Endodermal cell (in vitro differentiated cells): ENCODE results near the gene PPIL6. TPM values are rescaled to one million over a fixed set of nuclear protein-coding genes. Genes with fewer than 3 reads are reported as not detected.

Source experiments
- DNase-seq: peaks from one replicate; pipeline ENCODE4 v3.0.0-alpha.2; 2017
- H3K27ac ChIP-seq: 2 replicates; pipeline ENCODE4 v1.5.1; 2013; ENCODE audit warnings: mild to moderate bottlenecking, low read depth, low read length, moderate library complexity
- H3K27me3 ChIP-seq: 2 replicates; pipeline ENCODE4 v1.6.1; 2013; ENCODE audit warnings: mild to moderate bottlenecking, low read length, moderate library complexity; ENCODE audit not compliant: insufficient read depth, control insufficient read depth, poor library complexity, severe bottlenecking
- H3K36me3 ChIP-seq: 2 replicates; pipeline ENCODE4 v1.7.0; 2013; ENCODE audit warnings: mild to moderate bottlenecking, low read length, moderate library complexity; ENCODE audit not compliant: control insufficient read depth, insufficient read depth
- H3K4me1 ChIP-seq: one replicate; pipeline ENCODE4 v1.7.0; 2013; ENCODE audit warnings: low read length; ENCODE audit not compliant: control insufficient read depth, insufficient read depth
- H3K4me3 ChIP-seq: 2 replicates; pipeline ENCODE4 v1.5.1; 2013; ENCODE audit warnings: mild to moderate bottlenecking, low read length, moderate library complexity
- H3K9ac ChIP-seq: 2 replicates; pipeline ENCODE4 v1.6.1; 2013; ENCODE audit warnings: mild to moderate bottlenecking, low read length, moderate library complexity; ENCODE audit not compliant: poor library complexity, severe bottlenecking; ENCODE audit errors: extremely low read depth
- H3K9me3 ChIP-seq: 2 replicates; pipeline ENCODE4 v1.6.1; 2013; ENCODE audit warnings: mild to moderate bottlenecking, low read length, moderate library complexity; ENCODE audit not compliant: control insufficient read depth
- H3K27ac Mint-ChIP-seq: 2 replicates; pipeline ENCODE4 v1.8.0; 2020; ENCODE audit warnings: mixed read lengths
- H3K27me3 Mint-ChIP-seq: 2 replicates; pipeline ENCODE4 v1.8.0; 2021; ENCODE audit warnings: mild to moderate bottlenecking, mixed read lengths; ENCODE audit not compliant: insufficient read depth
- H3K36me3 Mint-ChIP-seq: 2 replicates; pipeline ENCODE4 v1.8.0; 2020; ENCODE audit warnings: low read depth, mixed read lengths
- H3K4me1 Mint-ChIP-seq: 2 replicates; pipeline ENCODE4 v1.8.0; 2020; ENCODE audit warnings: mixed read lengths
- H3K4me3 Mint-ChIP-seq: 2 replicates; pipeline ENCODE4 v1.8.0; 2020; ENCODE audit warnings: mild to moderate bottlenecking, moderate library complexity, mixed read lengths
- H3K9me3 Mint-ChIP-seq: 2 replicates; pipeline ENCODE4 v1.8.0; 2020; ENCODE audit warnings: mild to moderate bottlenecking, mixed read lengths
- CTCF ChIP-seq: fragments of 200-600 bp; sonication (generic); conservative IDR thresholded peaks from 2 replicates; pipeline ENCODE4 v1.5.0; 2021; ENCODE audit warnings: antibody characterized with exemption, mild to moderate bottlenecking
- WGBS, 2 experiments: methylation state at CpG; one replicate each; pipeline versions ENCODE4 v1.1.5 to v1.1.7; 2013; ENCODE audit warnings: missing lambda C conversion rate in 2 of 2, mixed read lengths in 1 of 2; ENCODE audit not compliant: insufficient coverage in 1 of 2, insufficient read length in 1 of 2; 5-methylcytosine and 5-hydroxymethylcytosine counted together
- total RNA-seq, 2 donors: library from RNA; stranded (reverse); fragmentation: NEBNext Ultra II Directional in 1 of 2; extraction: Animal tissue kit (Norgen Biotek cat#: 25700) in 1 of 2; gene quantifications; 2 replicates in 1 of 2; 3 replicates in 1 of 2; pipeline ENCODE4 v1.2.1, GENCODE V29; 2021

Gene PPIL6
- total RNA-seq, 2 donors from 2014 or later = 2.2 to 2.9 TPM

GRCh38 chr6:109363753-109364152 lies 76.7 kb downstream of the PPIL6 start:
- H3K9ac ChIP-seq = no peak overlapping the region
- Mint-ChIP-seq H3K27ac (no peak overlapping the region), H3K27me3 (no peaks in the 10 kb centered on the region), H3K9me3 (peaks cover 13% of the 10 kb centered on the region), H3K4me3 (no peak overlapping the region), H3K36me3 (peaks cover 90% of the 10 kb centered on the region), H3K4me1 (no peaks in the 10 kb centered on the region)
- H3K36me3 ChIP-seq = peaks cover 71% of the 10 kb centered on the region
- H3K27ac ChIP-seq = no peak overlapping the region
- WGBS, 2 experiments = 85 to 100% methylated on average over 1 of the region's 2 CpGs
- no peak for TF ChIP-seq CTCF
- no peaks in the 10 kb centered on the region for H3K27me3 ChIP-seq
- H3K4me3 ChIP-seq = no peak overlapping the region
- H3K4me1 ChIP-seq = no peaks in the 10 kb centered on the region
- peaks cover 9% of the 10 kb centered on the region for H3K9me3 ChIP-seq
- no peak for DNase-seq

- Mint-ChIP-seq H3K27ac (no peak overlapping the region), H3K4me1 (no peaks in the 10 kb centered on the region), H3K36me3 (peaks cover 94% of the 10 kb centered on the region), H3K4me3 (no peak overlapping the region), H3K27me3 (no peaks in the 10 kb centered on the region), H3K9me3 (peaks cover 16% of the 10 kb centered on the region)
- 92 to 93% methylated on average over 6 to 7 of the region's 7 CpGs for WGBS, 2 experiments
- Histone ChIP-seq H3K27ac (no peak overlapping the region), H3K36me3 (peaks cover 67% of the 10 kb centered on the region), H3K9me3 (peaks cover 10% of the 10 kb centered on the region), H3K9ac (no peak overlapping the region), H3K4me3 (no peak overlapping the region), H3K27me3 (no peaks in the 10 kb centered on the region), H3K4me1 (no peaks in the 10 kb centered on the region)
- TF ChIP-seq CTCF = no peak
- DNase-seq = no peak
These were observed 78.1 kb downstream of the PPIL6 start for GRCh38 chr6:109362102-109362884.

GRCh38 chr6:109360791-109361190 lies 79.6 kb downstream of the PPIL6 start:
- Histone ChIP-seq H3K9ac (no peak overlapping the region), H3K4me3 (no peak overlapping the region), H3K9me3 (peaks cover 25% of the 10 kb centered on the region), H3K27ac (no peak overlapping the region), H3K36me3 (peaks cover 67% of the 10 kb centered on the region), H3K4me1 (no peaks in the 10 kb centered on the region), H3K27me3 (no peaks in the 10 kb centered on the region)
- no peak overlapping the region for H3K27ac Mint-ChIP-seq
- peaks cover 94% of the 10 kb centered on the region for H3K36me3 Mint-ChIP-seq
- H3K9me3 Mint-ChIP-seq = peaks cover 29% of the 10 kb centered on the region
- no peak for TF ChIP-seq CTCF
- H3K27me3 Mint-ChIP-seq = no peaks in the 10 kb centered on the region
- H3K4me3 Mint-ChIP-seq = no peak overlapping the region
- H3K4me1 Mint-ChIP-seq = no peaks in the 10 kb centered on the region
- no peak for DNase-seq
